ENCODE data around the gene KCNMA1. TPM values are rescaled to one million over a fixed set of nuclear protein-coding genes. Genes with fewer than 3 reads are reported as not detected.

KCNMA1 gene
- total RNA-seq, 3 donors from 2014 or later = 13.6 to 37.8 (median 15.1) TPM

- no peaks in the 10 kb centered on the region for H3K9me3 ChIP-seq
- no peak for DNase-seq (ENCODE audit: low spot score in 2 of 2)
- H3K4me1 ChIP-seq = no peaks in the 10 kb centered on the region
- intact Hi-C loops (cut with DNase I; ENCODE audit: low total_unique reads) = no loop called here
- TF ChIP-seq CTCF (IDR thresholded peaks at IDR 0.05) (no peak), POLR2A (IDR thresholded peaks at IDR 0.05) (no peak), POLR2AphosphoS5 (IDR thresholded peaks at IDR 0.05) (no peak)
- H3K36me3 ChIP-seq = no peaks in the 10 kb centered on the region
- H3K4me3 ChIP-seq = no peak overlapping the region
- H3K27ac ChIP-seq = peak overlapping the region in 1 of 2 donors; percentile 5
- no peaks in the 10 kb centered on the region for H3K27me3 ChIP-seq
These were observed 140.6 kb downstream of the KCNMA1 start for GRCh38 chr10:77496941-77497420.

GRCh38 chr10:77494756-77495541 lies 142.7 kb downstream of the KCNMA1 start:
- H3K9me3 ChIP-seq = no peaks in the 10 kb centered on the region
- no peak for DNase-seq (ENCODE audit: low spot score in 2 of 2)
- no peak overlapping the region for H3K4me3 ChIP-seq
- TF ChIP-seq POLR2A (IDR thresholded peaks at IDR 0.05) (no peak), CTCF (IDR thresholded peaks at IDR 0.05) (no peak), POLR2AphosphoS5 (IDR thresholded peaks at IDR 0.05) (no peak)
- no peaks in the 10 kb centered on the region for H3K27me3 ChIP-seq
- H3K27ac ChIP-seq = no peak overlapping the region
- H3K4me1 ChIP-seq = no peaks in the 10 kb centered on the region
- intact Hi-C loops (cut with DNase I; ENCODE audit: low total_unique reads) = loop anchor here (1.0 kb wide), 1 partner anchor 24 kb away; no protein-coding TSS in a partner anchor
- H3K36me3 ChIP-seq = no peaks in the 10 kb centered on the region

- intact Hi-C loops (cut with DNase I; ENCODE audit: low total_unique reads) = no loop called here
- TF ChIP-seq CTCF (IDR thresholded peaks at IDR 0.05) (peak in 1 of 3 donors; percentile 11), POLR2AphosphoS5 (IDR thresholded peaks at IDR 0.05) (no peak), POLR2A (IDR thresholded peaks at IDR 0.05) (no peak)
- Histone ChIP-seq H3K4me1 (no peaks in the 10 kb centered on the region), H3K36me3 (no peaks in the 10 kb centered on the region), H3K27ac (no peak overlapping the region), H3K4me3 (no peak overlapping the region), H3K27me3 (no peaks in the 10 kb centered on the region), H3K9me3 (no peaks in the 10 kb centered on the region)
- no peak for DNase-seq (ENCODE audit: low spot score in 2 of 2)
These were observed 143.3 kb downstream of the KCNMA1 start for GRCh38 chr10:77494327-77494726.

GRCh38 chr10:77493851-77494261 lies 143.8 kb downstream of the KCNMA1 start:
- H3K27me3 ChIP-seq = no peaks in the 10 kb centered on the region

More at GRCh38 chr10:77493851-77494261, 143.8 kb downstream of the KCNMA1 start:
- Histone ChIP-seq H3K4me3 (no peak overlapping the region), H3K9me3 (no peaks in the 10 kb centered on the region), H3K4me1 (no peaks in the 10 kb centered on the region), H3K36me3 (no peaks in the 10 kb centered on the region), H3K27ac (no peak overlapping the region)
- DNase-seq (ENCODE audit: low spot score in 2 of 2) = no peak
- no peak for TF ChIP-seq POLR2A (IDR thresholded peaks at IDR 0.05)
- TF ChIP-seq POLR2AphosphoS5 (IDR thresholded peaks at IDR 0.05) = no peak
- no peak for TF ChIP-seq CTCF (IDR thresholded peaks at IDR 0.05)
- intact Hi-C loops (cut with DNase I; ENCODE audit: low total_unique reads) = no loop called here
